Endodermal cell (in vitro differentiated cells): ENCODE measurements around the gene DLGAP1. TPM values are rescaled to one million over a fixed set of nuclear protein-coding genes. Genes with fewer than 3 reads are reported as not detected.

ENCODE experiments used
- DNase-seq: peaks from one replicate; pipeline ENCODE4 v3.0.0-alpha.2; 2017
- H3K27ac ChIP-seq: 2 replicates; pipeline ENCODE4 v1.5.1; 2013; ENCODE audit warnings: mild to moderate bottlenecking, low read depth, low read length, moderate library complexity
- H3K27me3 ChIP-seq: 2 replicates; pipeline ENCODE4 v1.6.1; 2013; ENCODE audit warnings: mild to moderate bottlenecking, low read length, moderate library complexity; ENCODE audit not compliant: insufficient read depth, control insufficient read depth, poor library complexity, severe bottlenecking
- H3K36me3 ChIP-seq: 2 replicates; pipeline ENCODE4 v1.7.0; 2013; ENCODE audit warnings: mild to moderate bottlenecking, low read length, moderate library complexity; ENCODE audit not compliant: control insufficient read depth, insufficient read depth
- H3K4me1 ChIP-seq: one replicate; pipeline ENCODE4 v1.7.0; 2013; ENCODE audit warnings: low read length; ENCODE audit not compliant: control insufficient read depth, insufficient read depth
- H3K4me3 ChIP-seq: 2 replicates; pipeline ENCODE4 v1.5.1; 2013; ENCODE audit warnings: mild to moderate bottlenecking, low read length, moderate library complexity
- H3K9ac ChIP-seq: 2 replicates; pipeline ENCODE4 v1.6.1; 2013; ENCODE audit warnings: mild to moderate bottlenecking, low read length, moderate library complexity; ENCODE audit not compliant: poor library complexity, severe bottlenecking; ENCODE audit errors: extremely low read depth
- H3K9me3 ChIP-seq: 2 replicates; pipeline ENCODE4 v1.6.1; 2013; ENCODE audit warnings: mild to moderate bottlenecking, low read length, moderate library complexity; ENCODE audit not compliant: control insufficient read depth
- H3K27ac Mint-ChIP-seq: 2 replicates; pipeline ENCODE4 v1.8.0; 2020; ENCODE audit warnings: mixed read lengths
- H3K27me3 Mint-ChIP-seq: 2 replicates; pipeline ENCODE4 v1.8.0; 2021; ENCODE audit warnings: mild to moderate bottlenecking, mixed read lengths; ENCODE audit not compliant: insufficient read depth
- H3K36me3 Mint-ChIP-seq: 2 replicates; pipeline ENCODE4 v1.8.0; 2020; ENCODE audit warnings: low read depth, mixed read lengths
- H3K4me1 Mint-ChIP-seq: 2 replicates; pipeline ENCODE4 v1.8.0; 2020; ENCODE audit warnings: mixed read lengths
- H3K4me3 Mint-ChIP-seq: 2 replicates; pipeline ENCODE4 v1.8.0; 2020; ENCODE audit warnings: mild to moderate bottlenecking, moderate library complexity, mixed read lengths
- H3K9me3 Mint-ChIP-seq: 2 replicates; pipeline ENCODE4 v1.8.0; 2020; ENCODE audit warnings: mild to moderate bottlenecking, mixed read lengths
- CTCF ChIP-seq: fragments of 200-600 bp; sonication (generic); conservative IDR thresholded peaks from 2 replicates; pipeline ENCODE4 v1.5.0; 2021; ENCODE audit warnings: antibody characterized with exemption, mild to moderate bottlenecking
- WGBS, 2 experiments: methylation state at CpG; one replicate each; pipeline versions ENCODE4 v1.1.5 to v1.1.7; 2013; ENCODE audit warnings: missing lambda C conversion rate in 2 of 2, mixed read lengths in 1 of 2; ENCODE audit not compliant: insufficient coverage in 1 of 2, insufficient read length in 1 of 2; 5-methylcytosine and 5-hydroxymethylcytosine counted together
- total RNA-seq, 2 donors: library from RNA; stranded (reverse); fragmentation: NEBNext Ultra II Directional in 1 of 2; extraction: Animal tissue kit (Norgen Biotek cat#: 25700) in 1 of 2; gene quantifications; 2 replicates in 1 of 2; 3 replicates in 1 of 2; pipeline ENCODE4 v1.2.1, GENCODE V29; 2021

Gene DLGAP1
- total RNA-seq, 2 donors from 2014 or later: 11.5 to 21.5 TPM

- TF ChIP-seq CTCF: no peak
- Histone ChIP-seq H3K9me3 (no peaks in the 10 kb centered on the region), H3K4me1 (no peaks in the 10 kb centered on the region), H3K36me3 (no peaks in the 10 kb centered on the region), H3K27me3 (no peaks in the 10 kb centered on the region), H3K9ac (no peak overlapping the region), H3K27ac (no peak overlapping the region), H3K4me3 (no peak overlapping the region)
- H3K36me3 Mint-ChIP-seq: no peaks in the 10 kb centered on the region
- H3K4me3 Mint-ChIP-seq: no peak overlapping the region
- DNase-seq: no peak
- no peaks in the 10 kb centered on the region for H3K9me3 Mint-ChIP-seq
- H3K27me3 Mint-ChIP-seq: no peaks in the 10 kb centered on the region
- H3K27ac Mint-ChIP-seq: no peak overlapping the region
- no peaks in the 10 kb centered on the region for H3K4me1 Mint-ChIP-seq
Measured at GRCh38 chr18:4412286-4412685, 42.8 kb downstream of the DLGAP1 start.

- no peaks in the 10 kb centered on the region for H3K36me3 Mint-ChIP-seq
- no peak for DNase-seq
- no peaks in the 10 kb centered on the region for H3K27me3 Mint-ChIP-seq
- peaks cover 4% of the 10 kb centered on the region for H3K4me1 ChIP-seq
- no peak overlapping the region for H3K27ac ChIP-seq
- H3K9me3 ChIP-seq: no peaks in the 10 kb centered on the region
- H3K4me3 Mint-ChIP-seq: no peak overlapping the region
- no peak for TF ChIP-seq CTCF
- 63% methylated on average over 1 of the region's 1 CpG; no CpG with 5 or more reads in 1 of the 2 experiments for WGBS, 2 experiments
- no peaks in the 10 kb centered on the region for H3K36me3 ChIP-seq
- H3K9me3 Mint-ChIP-seq: no peaks in the 10 kb centered on the region
- H3K9ac ChIP-seq: no peak overlapping the region
- H3K27me3 ChIP-seq: no peaks in the 10 kb centered on the region
- H3K4me1 Mint-ChIP-seq: peaks cover 11% of the 10 kb centered on the region
- no peak overlapping the region for H3K27ac Mint-ChIP-seq
- no peak overlapping the region for H3K4me3 ChIP-seq
Measured at GRCh38 chr18:4406856-4407255, 48.3 kb downstream of the DLGAP1 start.

GRCh38 chr18:4405965-4406364 is 49.1 kb downstream of the DLGAP1 start:
- H3K4me1 Mint-ChIP-seq: peaks cover 11% of the 10 kb centered on the region
- Histone ChIP-seq H3K9ac (no peak overlapping the region), H3K4me3 (no peak overlapping the region), H3K27me3 (no peaks in the 10 kb centered on the region), H3K27ac (no peak overlapping the region), H3K9me3 (no peaks in the 10 kb centered on the region), H3K36me3 (no peaks in the 10 kb centered on the region), H3K4me1 (peaks cover 4% of the 10 kb centered on the region)
- DNase-seq: peak; percentile 47
- H3K36me3 Mint-ChIP-seq: no peaks in the 10 kb centered on the region
- TF ChIP-seq CTCF: no peak
- 90 to 100% methylated on average over 3 to 5 of the region's 5 CpGs for WGBS, 2 experiments
- H3K27ac Mint-ChIP-seq: no peak overlapping the region
- no peak overlapping the region for H3K4me3 Mint-ChIP-seq
- H3K27me3 Mint-ChIP-seq: no peaks in the 10 kb centered on the region
- no peaks in the 10 kb centered on the region for H3K9me3 Mint-ChIP-seq
